Ishikawa (cell line): ENCODE results near the gene POGLUT2.

Experiments used
- CEBPB ChIP-seq: IDR thresholded peaks from 2 replicates; pipeline ENCODE4 v1.6.1; 2012
- CREB1 ChIP-seq: IDR thresholded peaks from 2 replicates; pipeline ENCODE4 v1.6.1; 2012; ENCODE audit warnings: low read depth
- EGR1 ChIP-seq: IDR thresholded peaks from 2 replicates; pipeline ENCODE4 v1.6.1; 2012
- EP300 ChIP-seq: IDR thresholded peaks from 2 replicates; pipeline ENCODE4 v1.6.1; 2012; ENCODE audit warnings: borderline replicate concordance
- FOXM1 ChIP-seq: IDR thresholded peaks from 2 replicates; pipeline ENCODE4 v1.6.1; 2012; ENCODE audit warnings: low read depth, borderline replicate concordance
- MAX ChIP-seq: IDR thresholded peaks from 2 replicates; pipeline ENCODE4 v1.6.1; 2012
- NFIC ChIP-seq: IDR thresholded peaks from 2 replicates; pipeline ENCODE4 v1.6.1; 2012
- RAD21 ChIP-seq: IDR thresholded peaks from 2 replicates; pipeline ENCODE4 v1.6.1; 2012; ENCODE audit warnings: low read depth
- REST ChIP-seq: IDR thresholded peaks from 2 replicates; pipeline ENCODE4 v1.6.1; 2012; ENCODE audit warnings: low read depth, mild to moderate bottlenecking
- TAF1 ChIP-seq: IDR thresholded peaks from 2 replicates; pipeline ENCODE4 v1.6.1; 2012; ENCODE audit warnings: low read depth, mild to moderate bottlenecking
- TCF12 ChIP-seq: IDR thresholded peaks from 2 replicates; pipeline ENCODE4 v1.6.1; 2012; ENCODE audit warnings: low read depth
- TEAD4 ChIP-seq: IDR thresholded peaks from 2 replicates; pipeline ENCODE4 v1.6.1; 2012
- YY1 ChIP-seq: IDR thresholded peaks from 2 replicates; pipeline ENCODE4 v1.6.1; 2012; ENCODE audit warnings: low read depth
- ZBTB7A ChIP-seq: IDR thresholded peaks from 2 replicates; pipeline ENCODE4 v1.6.1; 2012; ENCODE audit warnings: low read depth
- TF ChIP-seq, protein P1 (sequence below): IDR thresholded peaks from 2 replicates; pipeline ENCODE4 v1.6.1; 2012

The POGLUT2 gene

GRCh38 chr13:102784483-102784882 is 14.3 kb downstream of the POGLUT2 start:
- TF ChIP-seq, protein P1, sequence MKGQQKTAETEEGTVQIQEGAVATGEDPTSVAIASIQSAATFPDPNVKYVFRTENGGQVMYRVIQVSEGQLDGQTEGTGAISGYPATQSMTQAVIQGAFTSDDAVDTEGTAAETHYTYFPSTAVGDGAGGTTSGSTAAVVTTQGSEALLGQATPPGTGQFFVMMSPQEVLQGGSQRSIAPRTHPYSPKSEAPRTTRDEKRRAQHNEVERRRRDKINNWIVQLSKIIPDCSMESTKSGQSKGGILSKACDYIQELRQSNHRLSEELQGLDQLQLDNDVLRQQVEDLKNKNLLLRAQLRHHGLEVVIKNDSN: no peak
- TF ChIP-seq REST: no peak
- TF ChIP-seq CEBPB: no peak
- no peak for TF ChIP-seq EP300
- no peak for TF ChIP-seq NFIC
- TF ChIP-seq RAD21: no peak
- no peak for TF ChIP-seq MAX
- TF ChIP-seq TCF12: no peak
- TF ChIP-seq ZBTB7A: no peak
- TF ChIP-seq CREB1: no peak

- TF ChIP-seq YY1: no peak
- TF ChIP-seq TCF12: no peak
- no peak for TF ChIP-seq FOXM1
- no peak for TF ChIP-seq ZBTB7A
- TF ChIP-seq NFIC: no peak
- no peak for TF ChIP-seq TEAD4
- TF ChIP-seq CEBPB: no peak
- no peak for TF ChIP-seq CREB1
- TF ChIP-seq TAF1: no peak
- no peak for TF ChIP-seq EP300
- TF ChIP-seq EGR1: no peak
- no peak for TF ChIP-seq REST
- TF ChIP-seq, protein P1: no peak
- TF ChIP-seq MAX: no peak
- TF ChIP-seq RAD21: no peak
These were observed 17.2 kb downstream of the POGLUT2 start for GRCh38 chr13:102781591-102781990.

- no peak for TF ChIP-seq EP300
- TF ChIP-seq CEBPB: no peak
- TF ChIP-seq TCF12: no peak
- no peak for TF ChIP-seq CREB1
- no peak for TF ChIP-seq FOXM1
- no peak for TF ChIP-seq TEAD4
- no peak for TF ChIP-seq NFIC
- no peak for TF ChIP-seq ZBTB7A
- no peak for TF ChIP-seq YY1
- TF ChIP-seq MAX: no peak
These were observed 19.2 kb downstream of the POGLUT2 start for GRCh38 chr13:102779436-102780159.

GRCh38 chr13:102777736-102778135 is 21.0 kb downstream of the POGLUT2 start:
- TF ChIP-seq CREB1: no peak

DNA sequence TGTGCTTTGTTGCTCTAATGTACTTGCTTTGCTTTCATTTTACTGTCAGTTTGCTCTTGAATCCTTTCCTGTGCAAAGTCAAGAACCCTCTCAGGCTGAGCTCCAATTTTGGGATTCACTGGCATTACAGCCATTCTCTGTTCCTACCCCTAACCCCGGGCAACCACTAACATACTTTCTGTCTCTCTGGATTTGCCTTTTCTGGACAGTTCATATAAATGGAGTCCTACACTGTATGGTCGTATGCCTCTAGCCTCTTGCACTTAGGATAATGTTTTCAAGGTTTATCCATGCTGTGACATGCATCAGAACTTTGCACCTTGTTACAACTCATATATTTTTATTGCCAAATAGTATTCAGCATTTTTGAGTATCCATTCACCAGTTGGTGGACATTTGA is 22.5 kb downstream of the POGLUT2 start:
- no peak for TF ChIP-seq EP300
- no peak for TF ChIP-seq TAF1
- no peak for TF ChIP-seq CEBPB
- no peak for TF ChIP-seq FOXM1
- TF ChIP-seq NFIC: no peak
- no peak for TF ChIP-seq YY1
- TF ChIP-seq REST: no peak
- no peak for TF ChIP-seq RAD21
- no peak for TF ChIP-seq ZBTB7A
- TF ChIP-seq TEAD4: no peak
- TF ChIP-seq, protein P1: no peak
- no peak for TF ChIP-seq CREB1
- TF ChIP-seq TCF12: no peak
- no peak for TF ChIP-seq MAX
- TF ChIP-seq EGR1: no peak
